H1 (cell line): Measurements from ENCODE around the gene LRRC8D. TPM values are rescaled to one million over a fixed set of nuclear protein-coding genes. Genes with fewer than 3 reads are reported as not detected.

Experiments
- CTCF ChIA-PET: fragments of 300-600 bp; sonication (Branson Sonifier 250); formaldehyde crosslinking; loops from one replicate; lab custom pipeline; 2021; ENCODE audit not compliant: partially characterized antibody; lab: Charles Lee
- POLR2A ChIA-PET: fragments of 300-600 bp; sonication (Branson Sonifier 250); formaldehyde crosslinking; loops from one replicate; lab custom pipeline; 2021; ENCODE audit warnings: inconsistent platforms; ENCODE audit not compliant: partially characterized antibody; lab: Charles Lee
- DNase-seq, 2 experiments: peaks; one replicate each; pipeline versions ENCODE4 v3.0.0 to v3.0.0-alpha.2; 2010 to 2022; ENCODE audit warnings: low spot score in 2 of 2, low read depth in 1 of 2, mixed read lengths in 1 of 2
- FAIRE-seq: peaks from 2 replicates; lab custom pipeline; 2011; peaks lifted over from hg19 to GRCh38; lab: Jason Lieb, UNC
- H2AFZ ChIP-seq: 2 replicates; pipeline ENCODE4 v1.8.1; 2012; ENCODE audit warnings: low read length, inconsistent platforms
- H2AK5ac ChIP-seq: 2 replicates; pipeline ENCODE4 v1.6.1; 2013; ENCODE audit warnings: low read depth, low read length
- H2BK120ac ChIP-seq: replicated peaks from 2 replicates; pipeline ENCODE3; 2013; ENCODE audit warnings: low read depth, low read length, inconsistent platforms
- H2BK12ac ChIP-seq: 2 replicates; pipeline ENCODE4 v1.6.1; 2013; ENCODE audit warnings: low read depth, low read length
- H2BK15ac ChIP-seq: 2 replicates; pipeline ENCODE4 v1.6.1; 2013; ENCODE audit warnings: low read length
- H2BK20ac ChIP-seq: 2 replicates; pipeline ENCODE4 v1.6.1; 2013; ENCODE audit warnings: low read length
- H2BK5ac ChIP-seq: 2 replicates; pipeline ENCODE4 v1.6.1; 2013; ENCODE audit warnings: low read depth, low read length
- H3K14ac ChIP-seq: 2 replicates; pipeline ENCODE4 v1.6.1; 2013; ENCODE audit warnings: inconsistent platforms; ENCODE audit not compliant: insufficient read length
- H3K18ac ChIP-seq: 2 replicates; pipeline ENCODE4 v1.6.1; 2013; ENCODE audit warnings: low read length; ENCODE audit errors: extremely low read depth
- H3K23ac ChIP-seq: 2 replicates; pipeline ENCODE4 v1.6.1; 2013; ENCODE audit warnings: inconsistent platforms; ENCODE audit not compliant: insufficient read length
- H3K23me2 ChIP-seq: 2 replicates; pipeline ENCODE4 v1.6.1; 2013; ENCODE audit warnings: low read depth, low read length
- H3K27ac ChIP-seq: 2 replicates; pipeline ENCODE4 v1.6.1; 2011; ENCODE audit warnings: low read depth, low read length, inconsistent platforms
- H3K27me3 ChIP-seq, 4 experiments: replicated peaks in 1 of 4; 1 replicate in 1 of 4; 2 replicates in 3 of 4; pipeline versions ENCODE4 v1.6.1 to v1.8.1; 2011 to 2013; ENCODE audit warnings: low read length in 3 of 4, mild to moderate bottlenecking in 3 of 4, inconsistent platforms in 2 of 4, mixed read lengths in 2 of 4, moderate library complexity in 1 of 4; ENCODE audit not compliant: control insufficient read depth in 3 of 4, insufficient read depth in 3 of 4; ENCODE audit errors: extremely low read depth in 1 of 4
- H3K36me3 ChIP-seq, 4 experiments: 2 replicates each; pipeline versions ENCODE4 v1.6.1 to v1.8.1; 2011 to 2013; ENCODE audit warnings: mild to moderate bottlenecking in 4 of 4, low read length in 3 of 4, moderate library complexity in 2 of 4, control low read depth in 1 of 4, inconsistent platforms in 1 of 4; ENCODE audit not compliant: insufficient read depth in 4 of 4, control insufficient read depth in 2 of 4
- H3K4ac ChIP-seq: replicated peaks from 2 replicates; pipeline ENCODE3; 2013; ENCODE audit warnings: low read length, low read depth, mixed read lengths, inconsistent platforms; ENCODE audit not compliant: insufficient read length
- H3K4me1 ChIP-seq, 4 experiments: replicated peaks in 1 of 4; 1 replicate in 1 of 4; 2 replicates in 3 of 4; pipeline versions ENCODE4 v1.6.1 to v1.8.1; 2011 to 2013; ENCODE audit warnings: low read length in 3 of 4, inconsistent platforms in 2 of 4, mixed read lengths in 1 of 4; ENCODE audit not compliant: insufficient read depth in 4 of 4, control insufficient read depth in 3 of 4
- H3K4me2 ChIP-seq, 2 experiments: 2 replicates each; pipeline versions ENCODE4 v1.6.1 to v1.8.1; 2011 to 2013; ENCODE audit warnings: low read depth in 2 of 2, low read length in 2 of 2, control low read depth in 1 of 2, inconsistent platforms in 1 of 2, mild to moderate bottlenecking in 1 of 2; ENCODE audit not compliant: insufficient read depth in 1 of 2
- H3K4me3 ChIP-seq, 4 experiments: fragments of 200-600, 300-600 bp in 1 of 4; sonication (generic), shearing (Covaris generic), sonication (Bioruptor Twin) in 1 of 4; 2 replicates each; pipeline versions ENCODE4 v1.5.1 to v1.8.1; 2011 to 2016; ENCODE audit warnings: low read length in 4 of 4, low read depth in 3 of 4, control low read depth in 2 of 4, inconsistent platforms in 2 of 4, mild to moderate bottlenecking in 2 of 4, mixed read lengths in 1 of 4, moderate library complexity in 1 of 4; ENCODE audit not compliant: insufficient read depth in 2 of 4; ENCODE audit errors: extremely low read depth in 1 of 4
- H3K56ac ChIP-seq: replicated peaks from 2 replicates; pipeline ENCODE3; 2013; ENCODE audit warnings: low read depth, mild to moderate bottlenecking, mixed read lengths, low read length, inconsistent platforms; ENCODE audit not compliant: insufficient read length
- H3K79me1 ChIP-seq: 2 replicates; pipeline ENCODE4 v1.6.1; 2013; ENCODE audit warnings: low read depth, low read length, control low read depth
- H3K79me2 ChIP-seq, 2 experiments: 2 replicates each; pipeline versions ENCODE4 v1.6.1 to v1.8.1; 2012 to 2013; ENCODE audit warnings: low read length in 2 of 2, mild to moderate bottlenecking in 2 of 2, inconsistent platforms in 1 of 2; ENCODE audit not compliant: insufficient read depth in 2 of 2, control insufficient read depth in 1 of 2
- H3K9ac ChIP-seq, 4 experiments: replicated peaks in 1 of 4; 1 replicate in 1 of 4; 2 replicates in 3 of 4; pipeline versions ENCODE4 v1.6.1 to v1.8.1; 2011 to 2013; ENCODE audit warnings: low read depth in 3 of 4, low read length in 3 of 4, control low read depth in 2 of 4, mild to moderate bottlenecking in 2 of 4, moderate library complexity in 2 of 4, inconsistent platforms in 1 of 4; ENCODE audit errors: extremely low read depth in 1 of 4
- H3K9me3 ChIP-seq, 2 experiments: 2 replicates each; pipeline versions ENCODE4 v1.6.1 to v1.8.1; 2012 to 2013; ENCODE audit warnings: mild to moderate bottlenecking in 2 of 2, moderate library complexity in 2 of 2, control low read depth in 1 of 2, inconsistent platforms in 1 of 2, low read depth in 1 of 2, low read length in 1 of 2, mixed read lengths in 1 of 2; ENCODE audit not compliant: insufficient read depth in 2 of 2
- H4K20me1 ChIP-seq, 2 experiments: replicated peaks in 1 of 2; 2 replicates each; pipeline versions ENCODE3 to v1.8.1; 2011 to 2013; ENCODE audit warnings: inconsistent platforms in 2 of 2, low read length in 2 of 2, mild to moderate bottlenecking in 1 of 2; ENCODE audit not compliant: insufficient read depth in 2 of 2, control insufficient read depth in 1 of 2
- H4K5ac ChIP-seq: 2 replicates; pipeline ENCODE4 v1.6.1; 2013; ENCODE audit warnings: low read length, low read depth, mixed read lengths, inconsistent platforms; ENCODE audit not compliant: insufficient read length
- H4K8ac ChIP-seq: 2 replicates; pipeline ENCODE4 v1.8.0; 2013; ENCODE audit warnings: mild to moderate bottlenecking, moderate library complexity, low read length, inconsistent platforms; ENCODE audit not compliant: insufficient read depth; ENCODE audit errors: extremely low read depth
- H4K91ac ChIP-seq: replicated peaks from 2 replicates; pipeline ENCODE3; 2013; ENCODE audit warnings: low read length, mixed read lengths, inconsistent platforms; ENCODE audit not compliant: insufficient read length
- EZH2 ChIP-seq: fragments of 200-600 bp; sonication (generic); IDR thresholded peaks from 2 replicates; pipeline ENCODE4 v1.7.1; 2012; ENCODE audit warnings: low read depth, mild to moderate bottlenecking, moderate library complexity, low read length, inconsistent platforms; ENCODE audit not compliant: severe bottlenecking
- WGBS, 2 experiments: shearing (Covaris generic) in 1 of 2; methylation state at CpG; one replicate each; pipeline versions ENCODE4 v1.1.6 to v1.1.7; 2013 to 2015; ENCODE audit warnings: low lambda C conversion rate in 2 of 2, mixed read lengths in 2 of 2, inconsistent platforms in 1 of 2, low coverage in 1 of 2, missing lambda C conversion rate in 1 of 2; ENCODE audit not compliant: insufficient replicate concordance in 2 of 2, insufficient coverage in 1 of 2, insufficient read length in 1 of 2; ENCODE audit errors: extremely low coverage in 1 of 2, missing lambda C conversion rate in 1 of 2; 5-methylcytosine and 5-hydroxymethylcytosine counted together
- polyA plus RNA-seq, 7 experiments: library from polyadenylated mRNA; depleted of rRNA in 3 of 7; stranded (reverse) in 5 of 7; unstranded in 2 of 7; fragments of >200 nt in 5 of 7; fragments of 200-250 nt in 2 of 7; gene quantifications; 1 replicate in 5 of 7; 2 replicates in 1 of 7; 4 replicates in 1 of 7; pipeline versions ENCODE4 v1.2.1 to v1.2.3, GENCODE V29; 2011 to 2013; ENCODE audit warnings: missing spikeins in 2 of 7, mixed read lengths in 2 of 7
- total RNA-seq: library from RNA; stranded (reverse); fragmentation: NEBNext Ultra II Directional; extraction: Animal tissue kit (Norgen Biotek cat#: 25700); gene quantifications from 2 replicates; pipeline ENCODE4 v1.2.1, GENCODE V29; 2021
- TF ChIP-seq, protein P1 (sequence below): IDR thresholded peaks from 2 replicates; pipeline ENCODE4 v1.6.1; 2012; ENCODE audit warnings: low read length, inconsistent platforms

Gene LRRC8D
- total and polyA plus RNA-seq, 2 of the 8 experiments (the other 6 are each of a cell fraction or from before 2014, with no cell fraction given): 42.0 to 58.5 TPM

DNA sequence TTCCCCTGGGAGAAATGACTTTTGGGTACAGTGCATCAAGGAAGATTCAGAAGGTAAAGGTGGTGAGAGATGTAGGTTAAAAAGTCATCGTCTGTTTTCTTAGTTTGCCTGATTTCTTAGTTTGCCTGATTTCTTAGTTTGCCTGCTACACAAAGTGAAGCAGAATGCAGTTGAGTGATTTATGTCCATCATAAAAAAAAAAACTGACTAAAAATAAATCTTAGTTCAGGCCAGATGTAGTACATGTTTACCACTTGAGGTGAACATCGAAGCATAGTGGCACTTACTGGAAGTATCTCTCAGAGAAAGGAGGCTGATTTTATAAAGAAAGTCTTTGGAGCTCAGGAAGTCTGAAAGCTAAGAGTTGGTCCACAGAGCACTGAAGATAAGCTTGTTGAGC, 79.5 kb downstream of the LRRC8D start:
- H2BK20ac ChIP-seq: no peak overlapping the region
- peaks cover 0 to 57% of the 10 kb centered on the region in 2 experiments; a peak in 2 of 4 replicates for H3K79me2 ChIP-seq
- no peak overlapping the region for H2AK5ac ChIP-seq
- no peak overlapping the region for H3K56ac ChIP-seq
- H3K14ac ChIP-seq: no peak overlapping the region
- TF ChIP-seq, protein P1, sequence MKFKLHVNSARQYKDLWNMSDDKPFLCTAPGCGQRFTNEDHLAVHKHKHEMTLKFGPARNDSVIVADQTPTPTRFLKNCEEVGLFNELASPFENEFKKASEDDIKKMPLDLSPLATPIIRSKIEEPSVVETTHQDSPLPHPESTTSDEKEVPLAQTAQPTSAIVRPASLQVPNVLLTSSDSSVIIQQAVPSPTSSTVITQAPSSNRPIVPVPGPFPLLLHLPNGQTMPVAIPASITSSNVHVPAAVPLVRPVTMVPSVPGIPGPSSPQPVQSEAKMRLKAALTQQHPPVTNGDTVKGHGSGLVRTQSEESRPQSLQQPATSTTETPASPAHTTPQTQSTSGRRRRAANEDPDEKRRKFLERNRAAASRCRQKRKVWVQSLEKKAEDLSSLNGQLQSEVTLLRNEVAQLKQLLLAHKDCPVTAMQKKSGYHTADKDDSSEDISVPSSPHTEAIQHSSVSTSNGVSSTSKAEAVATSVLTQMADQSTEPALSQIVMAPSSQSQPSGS: no peak
- TF ChIP-seq EZH2: no peak
- H4K8ac ChIP-seq: no peak overlapping the region
- H3K9ac ChIP-seq: no peak overlapping the region
- ChIA-PET CTCF (interaction anchor here (0.6 to 0.9 kb wide), 2 partner anchors 80 to 86 kb away, joined by 3 read pairs; no protein-coding TSS in a partner anchor), POLR2A (interaction anchor here (1.5 kb wide), 1 partner anchor 9 kb away, joined by 4 read pairs; no protein-coding TSS in a partner anchor)
- H3K4me2 ChIP-seq: no peak overlapping the region
- WGBS, 2 experiments: 96% methylated on average over 2 of the region's 2 CpGs; no CpG with 5 or more reads in 1 of the 2 experiments
- no peak overlapping the region for H3K18ac ChIP-seq
- H3K9me3 ChIP-seq: no peaks in the 10 kb centered on the region
- no peak overlapping the region for H2BK15ac ChIP-seq
- no peak overlapping the region for H2BK5ac ChIP-seq
- no peak overlapping the region for H2BK120ac ChIP-seq
- peaks cover 0 to 7% of the 10 kb centered on the region in 2 experiments for H4K20me1 ChIP-seq
- H3K79me1 ChIP-seq: 0 out of 2 replicates have a peak, but pooled peaks cover 8% of the 10 kb centered on the region
- H2AFZ ChIP-seq: no peak overlapping the region
- H3K4me1 ChIP-seq: peaks cover 0 to 15% (median 10%) of the 10 kb centered on the region in 4 experiments; a peak in 4 of 7 replicates
- H3K36me3 ChIP-seq: peaks cover 0 to 6% (median 0%) of the 10 kb centered on the region in 4 experiments; a peak in 1 of 8 replicates
- H4K91ac ChIP-seq: no peak overlapping the region
- H4K5ac ChIP-seq: no peak overlapping the region
- no peaks in the 10 kb centered on the region for H3K27me3 ChIP-seq
- no peak overlapping the region for H3K27ac ChIP-seq
- no peak overlapping the region for H3K4ac ChIP-seq
- FAIRE-seq: no peak
- no peak for DNase-seq
- no peaks in the 10 kb centered on the region for H3K23me2 ChIP-seq
- no peak overlapping the region for H2BK12ac ChIP-seq
- no peak overlapping the region for H3K23ac ChIP-seq
- H3K4me3 ChIP-seq: no peak overlapping the region
